K562 (cell line): ENCODE results near the gene ACBD3. TPM values are rescaled to one million over a fixed set of nuclear protein-coding genes. Genes with fewer than 3 reads are reported as not detected.

Experiments used
- CEBPB ChIP-seq: fragments of 450-650 bp; IDR thresholded peaks from 2 replicates; pipeline ENCODE4 v1.6.1; 2016; ENCODE audit warnings: missing genetic modification characterization, missing compliant biosample characterization
- HCFC1 ChIP-seq: IDR thresholded peaks from 2 replicates; pipeline ENCODE4 v1.6.1; 2012; ENCODE audit warnings: low read depth, low read length, improper control_type of control experiment
- JUND ChIP-seq, 2 experiments: IDR thresholded peaks; 2 replicates in 1 of 2; 3 replicates in 1 of 2; pipeline ENCODE4 v1.6.1; 2011; ENCODE audit warnings: borderline replicate concordance in 2 of 2, low read depth in 2 of 2, low read length in 2 of 2, improper control_type of control experiment in 1 of 2, missing biosample characterization in 1 of 2, missing genetic modification characterization in 1 of 2, missing genetic modification reagents in 1 of 2
- KLF16 ChIP-seq: IDR thresholded peaks from 2 replicates; pipeline ENCODE4 v1.6.1; 2016; ENCODE audit warnings: antibody characterized with exemption
- LCOR ChIP-seq: sonication (generic); formaldehyde crosslinking; IDR thresholded peaks from 2 replicates; pipeline ENCODE4 v1.8.0; 2022; ENCODE audit warnings: mild to moderate bottlenecking, missing genetic modification reagents
- PYGO2 ChIP-seq: fragments of 450-650 bp; IDR thresholded peaks from 2 replicates; pipeline ENCODE4 v1.6.1; 2016; ENCODE audit warnings: mild to moderate bottlenecking, missing genetic modification characterization, moderate library complexity, missing compliant biosample characterization
- ZNF263 ChIP-seq: sonication (generic); formaldehyde crosslinking; IDR thresholded peaks from 2 replicates; pipeline ENCODE4 v1.8.0; 2022; ENCODE audit warnings: mild to moderate bottlenecking, missing genetic modification reagents, borderline replicate concordance
- ZNF324 ChIP-seq: fragments of 250-450 bp; sonication (Bioruptor Pico); IDR thresholded peaks from 2 replicates; pipeline ENCODE4 v1.4.0; 2020; ENCODE audit warnings: mild to moderate bottlenecking
- ZNF384 ChIP-seq: IDR thresholded peaks from 2 replicates; pipeline ENCODE4 v1.6.1; 2012; ENCODE audit warnings: low read depth, low read length, improper control_type of control experiment
- polyA plus RNA-seq, 8 experiments: library from polyadenylated mRNA; depleted of rRNA in 4 of 8; stranded (reverse) in 5 of 8; unstranded in 3 of 8; fragments of >200 nt; fragmentation: Nextera tagmentation in 2 of 8; fragmentation: Illumina TruSeq in 1 of 8; extraction: Ambion mirVana in 2 of 8; extraction: Trizol in 1 of 8; gene quantifications; 2 replicates each; pipeline versions ENCODE4 v1.2.1 to v1.2.3, GENCODE V29; 2011 to 2014; ENCODE audit warnings: inconsistent platforms in 1 of 8, missing spikeins in 1 of 8
- total RNA-seq, 7 experiments: library from RNA; depleted of rRNA in 6 of 7; stranded (reverse); fragments of >200 nt in 6 of 7; fragmentation: Illumina TruSeq in 2 of 7; extraction: Trizol in 2 of 7; gene quantifications; 2 replicates each; pipeline versions ENCODE4 v1.2.1 to v1.2.3, GENCODE V29; 2011 to 2021; ENCODE audit warnings: low replicate concordance in 1 of 7
- TF ChIP-seq, protein P1 (sequence below): fragments of 200-600 bp; sonication (generic); IDR thresholded peaks from one replicate; pipeline ENCODE4 v1.6.1; 2012; ENCODE audit warnings: mild to moderate bottlenecking, low read depth, low read length, inconsistent platforms
- TF ChIP-seq, protein P2 (sequence below), 2 experiments: fragments of 200-800 bp in 1 of 2; sonication (Bioruptor generic) in 1 of 2; sonication (generic) in 1 of 2; formaldehyde crosslinking in 1 of 2; IDR thresholded peaks in 1 of 2; conservative IDR thresholded peaks in 1 of 2; 2 replicates each; pipeline versions ENCODE4 v1.5.0 to v1.6.1; 2016 to 2020; ENCODE audit warnings: missing compliant biosample characterization in 1 of 2, missing genetic modification characterization in 1 of 2, missing genetic modification reagents in 1 of 2
- TF ChIP-seq, protein P3 (sequence below): fragments of 450-650 bp; IDR thresholded peaks from one replicate; pipeline ENCODE4 v1.6.1; 2018; ENCODE audit warnings: mild to moderate bottlenecking, moderate library complexity; ENCODE audit not compliant: partially characterized antibody

Gene ACBD3
- total and polyA plus RNA-seq, 9 of the 15 experiments (the other 6 are each of a cell fraction or from before 2014, with no cell fraction given), result 11.1 to 36.7 (median 26.9) TPM

DNA sequence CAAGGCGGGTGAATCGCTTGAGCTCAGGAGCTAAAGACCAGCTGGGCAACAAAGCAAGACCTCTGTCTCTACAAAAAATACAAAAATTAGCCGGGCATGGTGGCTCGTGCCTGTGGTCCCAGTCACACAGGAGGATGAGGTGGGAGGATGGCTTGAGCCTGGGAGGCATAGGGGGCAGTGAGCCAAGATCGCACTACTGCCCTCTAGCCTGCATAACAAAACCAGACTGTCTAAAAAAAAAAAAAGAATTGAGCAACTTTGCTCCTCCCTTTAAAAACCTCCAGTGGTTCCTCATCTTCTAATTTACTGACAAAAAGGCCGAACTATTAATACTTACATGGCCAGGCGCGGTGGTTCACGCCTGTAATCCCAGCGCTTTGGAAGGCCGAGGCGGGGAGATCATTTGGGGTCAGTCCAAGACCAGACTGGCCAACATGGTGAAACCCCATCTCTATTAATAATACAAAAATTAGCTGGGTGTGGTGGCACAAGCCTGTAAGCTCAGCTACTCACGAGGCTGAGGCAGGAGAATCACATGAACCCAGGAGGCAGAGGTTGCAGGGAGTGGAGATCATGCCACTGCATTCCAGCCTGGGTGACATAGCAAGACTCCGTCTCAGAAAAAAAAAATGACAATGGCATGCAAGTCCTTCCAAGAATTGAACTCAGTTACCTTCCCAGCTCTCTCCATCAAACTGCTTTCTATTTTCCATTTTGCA is 4.4 kb downstream of the ACBD3 start (continued):
- TF ChIP-seq, protein P1, sequence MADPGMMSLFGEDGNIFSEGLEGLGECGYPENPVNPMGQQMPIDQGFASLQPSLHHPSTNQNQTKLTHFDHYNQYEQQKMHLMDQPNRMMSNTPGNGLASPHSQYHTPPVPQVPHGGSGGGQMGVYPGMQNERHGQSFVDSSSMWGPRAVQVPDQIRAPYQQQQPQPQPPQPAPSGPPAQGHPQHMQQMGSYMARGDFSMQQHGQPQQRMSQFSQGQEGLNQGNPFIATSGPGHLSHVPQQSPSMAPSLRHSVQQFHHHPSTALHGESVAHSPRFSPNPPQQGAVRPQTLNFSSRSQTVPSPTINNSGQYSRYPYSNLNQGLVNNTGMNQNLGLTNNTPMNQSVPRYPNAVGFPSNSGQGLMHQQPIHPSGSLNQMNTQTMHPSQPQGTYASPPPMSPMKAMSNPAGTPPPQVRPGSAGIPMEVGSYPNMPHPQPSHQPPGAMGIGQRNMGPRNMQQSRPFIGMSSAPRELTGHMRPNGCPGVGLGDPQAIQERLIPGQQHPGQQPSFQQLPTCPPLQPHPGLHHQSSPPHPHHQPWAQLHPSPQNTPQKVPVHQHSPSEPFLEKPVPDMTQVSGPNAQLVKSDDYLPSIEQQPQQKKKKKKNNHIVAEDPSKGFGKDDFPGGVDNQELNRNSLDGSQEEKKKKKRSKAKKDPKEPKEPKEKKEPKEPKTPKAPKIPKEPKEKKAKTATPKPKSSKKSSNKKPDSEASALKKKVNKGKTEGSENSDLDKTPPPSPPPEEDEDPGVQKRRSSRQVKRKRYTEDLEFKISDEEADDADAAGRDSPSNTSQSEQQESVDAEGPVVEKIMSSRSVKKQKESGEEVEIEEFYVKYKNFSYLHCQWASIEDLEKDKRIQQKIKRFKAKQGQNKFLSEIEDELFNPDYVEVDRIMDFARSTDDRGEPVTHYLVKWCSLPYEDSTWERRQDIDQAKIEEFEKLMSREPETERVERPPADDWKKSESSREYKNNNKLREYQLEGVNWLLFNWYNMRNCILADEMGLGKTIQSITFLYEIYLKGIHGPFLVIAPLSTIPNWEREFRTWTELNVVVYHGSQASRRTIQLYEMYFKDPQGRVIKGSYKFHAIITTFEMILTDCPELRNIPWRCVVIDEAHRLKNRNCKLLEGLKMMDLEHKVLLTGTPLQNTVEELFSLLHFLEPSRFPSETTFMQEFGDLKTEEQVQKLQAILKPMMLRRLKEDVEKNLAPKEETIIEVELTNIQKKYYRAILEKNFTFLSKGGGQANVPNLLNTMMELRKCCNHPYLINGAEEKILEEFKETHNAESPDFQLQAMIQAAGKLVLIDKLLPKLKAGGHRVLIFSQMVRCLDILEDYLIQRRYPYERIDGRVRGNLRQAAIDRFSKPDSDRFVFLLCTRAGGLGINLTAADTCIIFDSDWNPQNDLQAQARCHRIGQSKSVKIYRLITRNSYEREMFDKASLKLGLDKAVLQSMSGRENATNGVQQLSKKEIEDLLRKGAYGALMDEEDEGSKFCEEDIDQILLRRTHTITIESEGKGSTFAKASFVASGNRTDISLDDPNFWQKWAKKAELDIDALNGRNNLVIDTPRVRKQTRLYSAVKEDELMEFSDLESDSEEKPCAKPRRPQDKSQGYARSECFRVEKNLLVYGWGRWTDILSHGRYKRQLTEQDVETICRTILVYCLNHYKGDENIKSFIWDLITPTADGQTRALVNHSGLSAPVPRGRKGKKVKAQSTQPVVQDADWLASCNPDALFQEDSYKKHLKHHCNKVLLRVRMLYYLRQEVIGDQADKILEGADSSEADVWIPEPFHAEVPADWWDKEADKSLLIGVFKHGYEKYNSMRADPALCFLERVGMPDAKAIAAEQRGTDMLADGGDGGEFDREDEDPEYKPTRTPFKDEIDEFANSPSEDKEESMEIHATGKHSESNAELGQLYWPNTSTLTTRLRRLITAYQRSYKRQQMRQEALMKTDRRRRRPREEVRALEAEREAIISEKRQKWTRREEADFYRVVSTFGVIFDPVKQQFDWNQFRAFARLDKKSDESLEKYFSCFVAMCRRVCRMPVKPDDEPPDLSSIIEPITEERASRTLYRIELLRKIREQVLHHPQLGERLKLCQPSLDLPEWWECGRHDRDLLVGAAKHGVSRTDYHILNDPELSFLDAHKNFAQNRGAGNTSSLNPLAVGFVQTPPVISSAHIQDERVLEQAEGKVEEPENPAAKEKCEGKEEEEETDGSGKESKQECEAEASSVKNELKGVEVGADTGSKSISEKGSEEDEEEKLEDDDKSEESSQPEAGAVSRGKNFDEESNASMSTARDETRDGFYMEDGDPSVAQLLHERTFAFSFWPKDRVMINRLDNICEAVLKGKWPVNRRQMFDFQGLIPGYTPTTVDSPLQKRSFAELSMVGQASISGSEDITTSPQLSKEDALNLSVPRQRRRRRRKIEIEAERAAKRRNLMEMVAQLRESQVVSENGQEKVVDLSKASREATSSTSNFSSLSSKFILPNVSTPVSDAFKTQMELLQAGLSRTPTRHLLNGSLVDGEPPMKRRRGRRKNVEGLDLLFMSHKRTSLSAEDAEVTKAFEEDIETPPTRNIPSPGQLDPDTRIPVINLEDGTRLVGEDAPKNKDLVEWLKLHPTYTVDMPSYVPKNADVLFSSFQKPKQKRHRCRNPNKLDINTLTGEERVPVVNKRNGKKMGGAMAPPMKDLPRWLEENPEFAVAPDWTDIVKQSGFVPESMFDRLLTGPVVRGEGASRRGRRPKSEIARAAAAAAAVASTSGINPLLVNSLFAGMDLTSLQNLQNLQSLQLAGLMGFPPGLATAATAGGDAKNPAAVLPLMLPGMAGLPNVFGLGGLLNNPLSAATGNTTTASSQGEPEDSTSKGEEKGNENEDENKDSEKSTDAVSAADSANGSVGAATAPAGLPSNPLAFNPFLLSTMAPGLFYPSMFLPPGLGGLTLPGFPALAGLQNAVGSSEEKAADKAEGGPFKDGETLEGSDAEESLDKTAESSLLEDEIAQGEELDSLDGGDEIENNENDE, result no peak
- no peak for TF ChIP-seq ZNF324
- TF ChIP-seq LCOR (CRISPR knock-in tag), result no peak
- TF ChIP-seq, protein P2, sequence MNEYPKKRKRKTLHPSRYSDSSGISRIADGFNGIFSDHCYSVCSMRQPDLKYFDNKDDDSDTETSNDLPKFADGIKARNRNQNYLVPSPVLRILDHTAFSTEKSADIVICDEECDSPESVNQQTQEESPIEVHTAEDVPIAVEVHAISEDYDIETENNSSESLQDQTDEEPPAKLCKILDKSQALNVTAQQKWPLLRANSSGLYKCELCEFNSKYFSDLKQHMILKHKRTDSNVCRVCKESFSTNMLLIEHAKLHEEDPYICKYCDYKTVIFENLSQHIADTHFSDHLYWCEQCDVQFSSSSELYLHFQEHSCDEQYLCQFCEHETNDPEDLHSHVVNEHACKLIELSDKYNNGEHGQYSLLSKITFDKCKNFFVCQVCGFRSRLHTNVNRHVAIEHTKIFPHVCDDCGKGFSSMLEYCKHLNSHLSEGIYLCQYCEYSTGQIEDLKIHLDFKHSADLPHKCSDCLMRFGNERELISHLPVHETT (CRISPR knock-in tag; conservative IDR thresholded peaks at IDR 0.05 in 1 of 2, IDR thresholded peaks at IDR 0.05 in 1 of 2), result no peak
- TF ChIP-seq KLF16, result 0 out of 2 replicates have a peak, but pooled peaks have one; percentile 20
- TF ChIP-seq ZNF263 (CRISPR knock-in tag), result peak; percentile 95
- TF ChIP-seq CEBPB (tag), result peak; percentile 94
- TF ChIP-seq, protein P3, sequence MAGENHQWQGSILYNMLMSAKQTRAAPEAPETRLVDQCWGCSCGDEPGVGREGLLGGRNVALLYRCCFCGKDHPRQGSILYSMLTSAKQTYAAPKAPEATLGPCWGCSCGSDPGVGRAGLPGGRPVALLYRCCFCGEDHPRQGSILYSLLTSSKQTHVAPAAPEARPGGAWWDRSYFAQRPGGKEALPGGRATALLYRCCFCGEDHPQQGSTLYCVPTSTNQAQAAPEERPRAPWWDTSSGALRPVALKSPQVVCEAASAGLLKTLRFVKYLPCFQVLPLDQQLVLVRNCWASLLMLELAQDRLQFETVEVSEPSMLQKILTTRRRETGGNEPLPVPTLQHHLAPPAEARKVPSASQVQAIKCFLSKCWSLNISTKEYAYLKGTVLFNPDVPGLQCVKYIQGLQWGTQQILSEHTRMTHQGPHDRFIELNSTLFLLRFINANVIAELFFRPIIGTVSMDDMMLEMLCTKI, result no peak
- TF ChIP-seq ZNF384, result peak; percentile 98
- TF ChIP-seq HCFC1, result no peak
- TF ChIP-seq PYGO2 (tag), result no peak
- TF ChIP-seq JUND (IDR thresholded peaks at IDR 0.05; ENCODE audit: borderline replicate concordance, low read depth, low read length), result peak; percentile 22; the same call in 1 of the 2 replicates
- no peak for TF ChIP-seq JUND (tag; IDR thresholded peaks at IDR 0.05; ENCODE audit: borderline replicate concordance, low read depth, low read length)
